ENCODE results near the gene GPC1. TPM values are rescaled to one million over a fixed set of nuclear protein-coding genes. Genes with fewer than 3 reads are reported as not detected.

GPC1 gene
- total and polyA plus RNA-seq, 2 experiments from 2014 or later: 9.0 to 46.2 TPM

DNA sequence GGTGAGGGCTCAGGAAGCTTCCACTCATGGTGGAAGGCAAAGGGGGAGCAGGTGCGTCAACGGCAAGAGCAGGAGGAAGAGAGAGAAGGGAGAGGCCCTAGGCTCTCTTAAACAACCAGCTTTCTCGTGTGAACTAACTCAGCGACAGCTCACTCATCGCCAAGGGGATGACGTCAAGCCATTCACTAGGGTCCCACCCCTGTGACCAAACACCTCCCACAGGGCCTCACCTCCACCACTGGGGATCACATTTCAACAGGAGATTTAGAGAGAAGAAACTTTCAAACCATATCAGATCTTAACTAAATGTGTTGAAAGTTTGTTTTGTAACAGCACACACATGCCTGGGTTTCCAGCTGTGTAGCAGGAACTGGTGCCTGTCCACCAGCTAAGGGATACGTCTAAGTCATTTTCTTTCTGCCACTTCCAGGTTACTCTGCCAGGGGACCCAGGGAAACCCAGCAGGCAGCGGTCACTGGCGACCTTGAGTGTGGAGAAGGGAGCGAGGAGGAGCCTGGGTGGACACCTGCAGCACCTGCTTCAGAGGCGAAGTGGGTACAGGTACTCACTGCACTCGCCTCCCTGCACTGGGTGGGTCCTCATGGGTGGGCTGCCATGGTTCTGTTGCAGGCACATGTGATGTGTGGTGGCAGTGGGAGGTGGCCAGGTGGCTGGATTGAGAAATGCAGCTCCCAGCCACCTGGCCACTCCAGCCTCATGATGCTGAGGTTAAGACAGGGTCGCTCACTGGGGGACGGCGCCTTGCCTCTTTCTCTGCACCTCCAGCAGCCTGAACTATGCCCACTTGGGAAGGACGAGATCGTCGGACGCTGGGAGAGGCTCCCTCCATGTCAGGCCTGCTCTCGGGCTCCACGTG lies 8.4 kb upstream of the GPC1 start:
- Histone ChIP-seq H3K4me1 (ENCODE audit: insufficient read depth) (no peaks in the 10 kb centered on the region), H3K79me2 (replicated peaks; ENCODE audit: insufficient read depth) (no peaks in the 10 kb centered on the region), H3K4me3 (no peak overlapping the region), H3K9me2 (ENCODE audit: insufficient read depth) (no peaks in the 10 kb centered on the region), H3K27ac (ENCODE audit: low read depth) (no peak overlapping the region), H3K4me2 (no peak overlapping the region), H3K36me3 (ENCODE audit: insufficient read depth) (no peaks in the 10 kb centered on the region), H3K27me3 (ENCODE audit: insufficient read depth) (no peaks in the 10 kb centered on the region), H3F3A (replicated peaks; ENCODE audit: low read depth) (no peaks in the 10 kb centered on the region), H2AFZ (no peak overlapping the region), H4K20me1 (replicated peaks; ENCODE audit: insufficient read depth) (no peaks in the 10 kb centered on the region)
- Mint-ChIP-seq H3K27me3 (ENCODE audit: insufficient read depth, low read depth, poor library complexity) (peaks cover 6% of the 10 kb centered on the region), H3K4me3 (no peak overlapping the region), H3K36me3 (ENCODE audit: low read depth) (peaks cover 2% of the 10 kb centered on the region; the same call in 1 of the 3 replicates), H3K9me3 (peaks cover 31% of the 10 kb centered on the region), H3K4me1 (no peaks in the 10 kb centered on the region), H3K27ac (no peak overlapping the region)
- DNase-seq (ENCODE audit: low spot score) (no peak), ATAC-seq (peak; percentile 33)
- TF ChIP-seq STAT1 (IDR thresholded peaks at IDR 0.05; ENCODE audit: unreplicated experiment) (no peak), JUNB (IDR thresholded peaks at IDR 0.05; ENCODE audit: unreplicated experiment) (no peak), POLR2AphosphoS5 (IDR thresholded peaks at IDR 0.05; ENCODE audit: low read depth) (no peak), CREB1 (CRISPR knock-in tag; IDR thresholded peaks at IDR 0.05; ENCODE audit: low read depth) (no peak), ZNF331 (CRISPR knock-in tag; IDR thresholded peaks at IDR 0.05; ENCODE audit: low read depth) (no peak), NANOG (IDR thresholded peaks at IDR 0.05; ENCODE audit: borderline replicate concordance) (no peak), ZNF114 (CRISPR knock-in tag; IDR thresholded peaks at IDR 0.05) (no peak), EZH2 (IDR thresholded peaks at IDR 0.05; ENCODE audit: low read depth, unreplicated experiment) (no peak), EZH2phosphoT487 (IDR thresholded peaks at IDR 0.05; ENCODE audit: unreplicated experiment) (no peak)
- TF ChIP-seq, protein P1, sequence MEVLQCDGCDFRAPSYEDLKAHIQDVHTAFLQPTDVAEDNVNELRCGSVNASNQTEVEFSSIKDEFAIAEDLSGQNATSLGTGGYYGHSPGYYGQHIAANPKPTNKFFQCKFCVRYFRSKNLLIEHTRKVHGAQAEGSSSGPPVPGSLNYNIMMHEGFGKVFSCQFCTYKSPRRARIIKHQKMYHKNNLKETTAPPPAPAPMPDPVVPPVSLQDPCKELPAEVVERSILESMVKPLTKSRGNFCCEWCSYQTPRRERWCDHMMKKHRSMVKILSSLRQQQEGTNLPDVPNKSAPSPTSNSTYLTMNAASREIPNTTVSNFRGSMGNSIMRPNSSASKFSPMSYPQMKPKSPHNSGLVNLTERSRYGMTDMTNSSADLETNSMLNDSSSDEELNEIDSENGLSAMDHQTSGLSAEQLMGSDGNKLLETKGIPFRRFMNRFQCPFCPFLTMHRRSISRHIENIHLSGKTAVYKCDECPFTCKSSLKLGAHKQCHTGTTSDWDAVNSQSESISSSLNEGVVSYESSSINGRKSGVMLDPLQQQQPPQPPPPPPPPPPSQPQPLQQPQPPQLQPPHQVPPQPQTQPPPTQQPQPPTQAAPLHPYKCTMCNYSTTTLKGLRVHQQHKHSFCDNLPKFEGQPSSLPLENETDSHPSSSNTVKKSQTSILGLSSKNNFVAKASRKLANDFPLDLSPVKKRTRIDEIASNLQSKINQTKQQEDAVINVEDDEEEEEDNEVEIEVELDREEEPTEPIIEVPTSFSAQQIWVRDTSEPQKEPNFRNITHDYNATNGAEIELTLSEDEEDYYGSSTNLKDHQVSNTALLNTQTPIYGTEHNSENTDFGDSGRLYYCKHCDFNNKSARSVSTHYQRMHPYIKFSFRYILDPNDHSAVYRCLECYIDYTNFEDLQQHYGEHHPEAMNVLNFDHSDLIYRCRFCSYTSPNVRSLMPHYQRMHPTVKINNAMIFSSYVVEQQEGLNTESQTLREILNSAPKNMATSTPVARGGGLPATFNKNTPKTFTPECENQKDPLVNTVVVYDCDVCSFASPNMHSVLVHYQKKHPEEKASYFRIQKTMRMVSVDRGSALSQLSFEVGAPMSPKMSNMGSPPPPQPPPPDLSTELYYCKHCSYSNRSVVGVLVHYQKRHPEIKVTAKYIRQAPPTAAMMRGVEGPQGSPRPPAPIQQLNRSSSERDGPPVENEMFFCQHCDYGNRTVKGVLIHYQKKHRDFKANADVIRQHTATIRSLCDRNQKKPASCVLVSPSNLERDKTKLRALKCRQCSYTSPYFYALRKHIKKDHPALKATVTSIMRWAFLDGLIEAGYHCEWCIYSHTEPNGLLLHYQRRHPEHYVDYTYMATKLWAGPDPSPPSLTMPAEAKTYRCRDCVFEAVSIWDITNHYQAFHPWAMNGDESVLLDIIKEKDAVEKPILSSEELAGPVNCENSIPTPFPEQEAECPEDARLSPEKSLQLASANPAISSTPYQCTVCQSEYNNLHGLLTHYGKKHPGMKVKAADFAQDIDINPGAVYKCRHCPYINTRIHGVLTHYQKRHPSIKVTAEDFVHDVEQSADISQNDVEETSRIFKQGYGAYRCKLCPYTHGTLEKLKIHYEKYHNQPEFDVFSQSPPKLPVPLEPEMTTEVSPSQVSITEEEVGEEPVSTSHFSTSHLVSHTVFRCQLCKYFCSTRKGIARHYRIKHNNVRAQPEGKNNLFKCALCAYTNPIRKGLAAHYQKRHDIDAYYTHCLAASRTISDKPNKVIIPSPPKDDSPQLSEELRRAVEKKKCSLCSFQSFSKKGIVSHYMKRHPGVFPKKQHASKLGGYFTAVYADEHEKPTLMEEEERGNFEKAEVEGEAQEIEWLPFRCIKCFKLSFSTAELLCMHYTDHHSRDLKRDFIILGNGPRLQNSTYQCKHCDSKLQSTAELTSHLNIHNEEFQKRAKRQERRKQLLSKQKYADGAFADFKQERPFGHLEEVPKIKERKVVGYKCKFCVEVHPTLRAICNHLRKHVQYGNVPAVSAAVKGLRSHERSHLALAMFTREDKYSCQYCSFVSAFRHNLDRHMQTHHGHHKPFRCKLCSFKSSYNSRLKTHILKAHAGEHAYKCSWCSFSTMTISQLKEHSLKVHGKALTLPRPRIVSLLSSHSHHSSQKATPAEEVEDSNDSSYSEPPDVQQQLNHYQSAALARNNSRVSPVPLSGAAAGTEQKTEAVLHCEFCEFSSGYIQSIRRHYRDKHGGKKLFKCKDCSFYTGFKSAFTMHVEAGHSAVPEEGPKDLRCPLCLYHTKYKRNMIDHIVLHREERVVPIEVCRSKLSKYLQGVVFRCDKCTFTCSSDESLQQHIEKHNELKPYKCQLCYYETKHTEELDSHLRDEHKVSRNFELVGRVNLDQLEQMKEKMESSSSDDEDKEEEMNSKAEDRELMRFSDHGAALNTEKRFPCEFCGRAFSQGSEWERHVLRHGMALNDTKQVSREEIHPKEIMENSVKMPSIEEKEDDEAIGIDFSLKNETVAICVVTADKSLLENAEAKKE (CRISPR knock-in tag; IDR thresholded peaks at IDR 0.05): no peak
- TF ChIP-seq, protein P2, sequence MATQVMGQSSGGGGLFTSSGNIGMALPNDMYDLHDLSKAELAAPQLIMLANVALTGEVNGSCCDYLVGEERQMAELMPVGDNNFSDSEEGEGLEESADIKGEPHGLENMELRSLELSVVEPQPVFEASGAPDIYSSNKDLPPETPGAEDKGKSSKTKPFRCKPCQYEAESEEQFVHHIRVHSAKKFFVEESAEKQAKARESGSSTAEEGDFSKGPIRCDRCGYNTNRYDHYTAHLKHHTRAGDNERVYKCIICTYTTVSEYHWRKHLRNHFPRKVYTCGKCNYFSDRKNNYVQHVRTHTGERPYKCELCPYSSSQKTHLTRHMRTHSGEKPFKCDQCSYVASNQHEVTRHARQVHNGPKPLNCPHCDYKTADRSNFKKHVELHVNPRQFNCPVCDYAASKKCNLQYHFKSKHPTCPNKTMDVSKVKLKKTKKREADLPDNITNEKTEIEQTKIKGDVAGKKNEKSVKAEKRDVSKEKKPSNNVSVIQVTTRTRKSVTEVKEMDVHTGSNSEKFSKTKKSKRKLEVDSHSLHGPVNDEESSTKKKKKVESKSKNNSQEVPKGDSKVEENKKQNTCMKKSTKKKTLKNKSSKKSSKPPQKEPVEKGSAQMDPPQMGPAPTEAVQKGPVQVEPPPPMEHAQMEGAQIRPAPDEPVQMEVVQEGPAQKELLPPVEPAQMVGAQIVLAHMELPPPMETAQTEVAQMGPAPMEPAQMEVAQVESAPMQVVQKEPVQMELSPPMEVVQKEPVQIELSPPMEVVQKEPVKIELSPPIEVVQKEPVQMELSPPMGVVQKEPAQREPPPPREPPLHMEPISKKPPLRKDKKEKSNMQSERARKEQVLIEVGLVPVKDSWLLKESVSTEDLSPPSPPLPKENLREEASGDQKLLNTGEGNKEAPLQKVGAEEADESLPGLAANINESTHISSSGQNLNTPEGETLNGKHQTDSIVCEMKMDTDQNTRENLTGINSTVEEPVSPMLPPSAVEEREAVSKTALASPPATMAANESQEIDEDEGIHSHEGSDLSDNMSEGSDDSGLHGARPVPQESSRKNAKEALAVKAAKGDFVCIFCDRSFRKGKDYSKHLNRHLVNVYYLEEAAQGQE (IDR thresholded peaks at IDR 0.05; ENCODE audit: unreplicated experiment): no peak
- TF ChIP-seq, protein P3, sequence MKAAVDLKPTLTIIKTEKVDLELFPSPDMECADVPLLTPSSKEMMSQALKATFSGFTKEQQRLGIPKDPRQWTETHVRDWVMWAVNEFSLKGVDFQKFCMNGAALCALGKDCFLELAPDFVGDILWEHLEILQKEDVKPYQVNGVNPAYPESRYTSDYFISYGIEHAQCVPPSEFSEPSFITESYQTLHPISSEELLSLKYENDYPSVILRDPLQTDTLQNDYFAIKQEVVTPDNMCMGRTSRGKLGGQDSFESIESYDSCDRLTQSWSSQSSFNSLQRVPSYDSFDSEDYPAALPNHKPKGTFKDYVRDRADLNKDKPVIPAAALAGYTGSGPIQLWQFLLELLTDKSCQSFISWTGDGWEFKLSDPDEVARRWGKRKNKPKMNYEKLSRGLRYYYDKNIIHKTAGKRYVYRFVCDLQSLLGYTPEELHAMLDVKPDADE (IDR thresholded peaks at IDR 0.05): no peak
- TF ChIP-seq, protein P4, sequence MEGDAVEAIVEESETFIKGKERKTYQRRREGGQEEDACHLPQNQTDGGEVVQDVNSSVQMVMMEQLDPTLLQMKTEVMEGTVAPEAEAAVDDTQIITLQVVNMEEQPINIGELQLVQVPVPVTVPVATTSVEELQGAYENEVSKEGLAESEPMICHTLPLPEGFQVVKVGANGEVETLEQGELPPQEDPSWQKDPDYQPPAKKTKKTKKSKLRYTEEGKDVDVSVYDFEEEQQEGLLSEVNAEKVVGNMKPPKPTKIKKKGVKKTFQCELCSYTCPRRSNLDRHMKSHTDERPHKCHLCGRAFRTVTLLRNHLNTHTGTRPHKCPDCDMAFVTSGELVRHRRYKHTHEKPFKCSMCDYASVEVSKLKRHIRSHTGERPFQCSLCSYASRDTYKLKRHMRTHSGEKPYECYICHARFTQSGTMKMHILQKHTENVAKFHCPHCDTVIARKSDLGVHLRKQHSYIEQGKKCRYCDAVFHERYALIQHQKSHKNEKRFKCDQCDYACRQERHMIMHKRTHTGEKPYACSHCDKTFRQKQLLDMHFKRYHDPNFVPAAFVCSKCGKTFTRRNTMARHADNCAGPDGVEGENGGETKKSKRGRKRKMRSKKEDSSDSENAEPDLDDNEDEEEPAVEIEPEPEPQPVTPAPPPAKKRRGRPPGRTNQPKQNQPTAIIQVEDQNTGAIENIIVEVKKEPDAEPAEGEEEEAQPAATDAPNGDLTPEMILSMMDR (conservative IDR thresholded peaks at IDR 0.05; ENCODE audit: low read depth in 2 of 2): no peak
